Epithelial cell of prostate (primary cell): ENCODE results near the gene NKIRAS2.
A peak's percentile ranks its signal among the peaks of the same experiment; 100 is the strongest.

Source experiments
- DNase-seq: peaks from one replicate; pipeline ENCODE4 v3.0.0-alpha.2; 2011; ENCODE audit warnings: low read depth, low spot score
- H3K27ac ChIP-seq: fragments of 450-650 bp; 2 replicates; pipeline ENCODE4 v1.5.1; 2017; ENCODE audit warnings: mild to moderate bottlenecking

NKIRAS2 gene

GRCh38 chr17:42019509-42020404, at the start of gene NKIRAS2:
Gene NKIRAS2, plus strand, starts transcription at chr17:42020090. Its CDS starts 1,488 bp downstream, at chr17:42021578.
- peak within 1 kb of the TSS; percentile 53 for H3K27ac ChIP-seq
- DNase-seq, result peak; percentile 64

- DNase-seq, result no peak
- H3K27ac ChIP-seq, result no peak overlapping the region
Observed at GRCh38 chr17:41970901-41971331, 49.0 kb upstream of the NKIRAS2 start.

GRCh38 chr17:41971721-41972523, 48.0 kb upstream of the NKIRAS2 start:
- peak overlapping the region; percentile 19 for H3K27ac ChIP-seq
- DNase-seq, result no peak

GRCh38 chr17:41972571-41973407, 47.1 kb upstream of the NKIRAS2 start:
- peak; percentile 31 for DNase-seq
- H3K27ac ChIP-seq, result peak overlapping the region; percentile 19

- H3K27ac ChIP-seq, result peak overlapping the region; percentile 19
- no peak for DNase-seq
Observed at GRCh38 chr17:41973408-41973811, 46.5 kb upstream of the NKIRAS2 start.

- no peak overlapping the region for H3K27ac ChIP-seq
Observed at GRCh38 chr17:41974031-41974430, 45.9 kb upstream of the NKIRAS2 start.

GRCh38 chr17:41974658-41975057, 45.2 kb upstream of the NKIRAS2 start:
- no peak for DNase-seq
- no peak overlapping the region for H3K27ac ChIP-seq

More at GRCh38 chr17:41974031-41974430, 45.9 kb upstream of the NKIRAS2 start:
- no peak for DNase-seq

- DNase-seq, result no peak
- no peak overlapping the region for H3K27ac ChIP-seq
Observed at GRCh38 chr17:41975099-41976083, 44.5 kb upstream of the NKIRAS2 start.

GRCh38 chr17:41976142-41976768, 43.6 kb upstream of the NKIRAS2 start:
- DNase-seq, result no peak
- H3K27ac ChIP-seq, result no peak overlapping the region

- DNase-seq, result no peak
Observed at GRCh38 chr17:41977991-41978390, 41.9 kb upstream of the NKIRAS2 start.

GRCh38 chr17:41982026-41982760, 37.7 kb upstream of the NKIRAS2 start:
- no peak for DNase-seq
- H3K27ac ChIP-seq, result no peak overlapping the region

More at GRCh38 chr17:41977991-41978390, 41.9 kb upstream of the NKIRAS2 start:
- H3K27ac ChIP-seq, result no peak overlapping the region

GRCh38 chr17:41984454-41984853, 35.4 kb upstream of the NKIRAS2 start:
- H3K27ac ChIP-seq, result no peak overlapping the region
- DNase-seq, result no peak

- DNase-seq, result no peak
- H3K27ac ChIP-seq, result no peak overlapping the region
Observed at GRCh38 chr17:41985919-41986318, 34.0 kb upstream of the NKIRAS2 start.

GRCh38 chr17:41986634-41987033, 33.3 kb upstream of the NKIRAS2 start:
- H3K27ac ChIP-seq, result no peak overlapping the region
- no peak for DNase-seq

- H3K27ac ChIP-seq, result no peak overlapping the region
- DNase-seq, result no peak
Observed at GRCh38 chr17:41987642-41988041, 32.2 kb upstream of the NKIRAS2 start.

GRCh38 chr17:41988418-41988817, 31.5 kb upstream of the NKIRAS2 start:
- DNase-seq, result no peak
- H3K27ac ChIP-seq, result no peak overlapping the region

GRCh38 chr17:41989702-41990419, 30.0 kb upstream of the NKIRAS2 start:
- no peak for DNase-seq

More at GRCh38 chr17:41989702-41990419, 30.0 kb upstream of the NKIRAS2 start:
- no peak overlapping the region for H3K27ac ChIP-seq
